Glutamatergic neuron (in vitro differentiated cells): ENCODE measurements around the gene THSD7B. TPM values are rescaled to one million over a fixed set of nuclear protein-coding genes. Genes with fewer than 3 reads are reported as not detected.

Experiments used
- DNase-seq: peaks from one replicate; pipeline ENCODE4 v3.0.0; 2022
- H3K27ac Mint-ChIP-seq: one replicate; pipeline ENCODE4 v1.8.0; 2020; ENCODE audit warnings: mild to moderate bottlenecking, mixed read lengths, inconsistent platforms; ENCODE audit not compliant: unreplicated experiment
- H3K27me3 Mint-ChIP-seq: one replicate; pipeline ENCODE4 v1.8.0; 2020; ENCODE audit warnings: mild to moderate bottlenecking, moderate library complexity, mixed read lengths, inconsistent platforms; ENCODE audit not compliant: unreplicated experiment
- H3K36me3 Mint-ChIP-seq: one replicate; pipeline ENCODE4 v1.8.0; 2020; ENCODE audit warnings: mild to moderate bottlenecking, mixed read lengths, inconsistent platforms; ENCODE audit not compliant: unreplicated experiment
- H3K4me1 Mint-ChIP-seq: one replicate; pipeline ENCODE4 v1.8.0; 2020; ENCODE audit warnings: mild to moderate bottlenecking, low read depth, mixed read lengths, inconsistent platforms; ENCODE audit not compliant: unreplicated experiment
- H3K4me3 Mint-ChIP-seq: one replicate; pipeline ENCODE4 v1.8.0; 2020; ENCODE audit warnings: mild to moderate bottlenecking, mixed read lengths, inconsistent platforms; ENCODE audit not compliant: unreplicated experiment
- H3K9me3 Mint-ChIP-seq: one replicate; pipeline ENCODE4 v1.8.0; 2020; ENCODE audit warnings: mild to moderate bottlenecking, moderate library complexity, mixed read lengths, inconsistent platforms; ENCODE audit not compliant: unreplicated experiment
- total RNA-seq: library from RNA; stranded (reverse); fragmentation: NEBNext Ultra II Directional; extraction: Animal tissue kit (Norgen Biotek cat#: 25700); gene quantifications from one replicate; pipeline ENCODE4 v1.2.1, GENCODE V29; 2021; ENCODE audit not compliant: unreplicated experiment
- TF ChIP-seq, protein P1 (sequence below): fragments of 200-600 bp; sonication (generic); IDR thresholded peaks from one replicate; pipeline ENCODE4 v1.5.0; 2021; ENCODE audit not compliant: partially characterized antibody, unreplicated experiment

The THSD7B gene
- total RNA-seq, 1 donor from 2014 or later: 182 TPM

DNA sequence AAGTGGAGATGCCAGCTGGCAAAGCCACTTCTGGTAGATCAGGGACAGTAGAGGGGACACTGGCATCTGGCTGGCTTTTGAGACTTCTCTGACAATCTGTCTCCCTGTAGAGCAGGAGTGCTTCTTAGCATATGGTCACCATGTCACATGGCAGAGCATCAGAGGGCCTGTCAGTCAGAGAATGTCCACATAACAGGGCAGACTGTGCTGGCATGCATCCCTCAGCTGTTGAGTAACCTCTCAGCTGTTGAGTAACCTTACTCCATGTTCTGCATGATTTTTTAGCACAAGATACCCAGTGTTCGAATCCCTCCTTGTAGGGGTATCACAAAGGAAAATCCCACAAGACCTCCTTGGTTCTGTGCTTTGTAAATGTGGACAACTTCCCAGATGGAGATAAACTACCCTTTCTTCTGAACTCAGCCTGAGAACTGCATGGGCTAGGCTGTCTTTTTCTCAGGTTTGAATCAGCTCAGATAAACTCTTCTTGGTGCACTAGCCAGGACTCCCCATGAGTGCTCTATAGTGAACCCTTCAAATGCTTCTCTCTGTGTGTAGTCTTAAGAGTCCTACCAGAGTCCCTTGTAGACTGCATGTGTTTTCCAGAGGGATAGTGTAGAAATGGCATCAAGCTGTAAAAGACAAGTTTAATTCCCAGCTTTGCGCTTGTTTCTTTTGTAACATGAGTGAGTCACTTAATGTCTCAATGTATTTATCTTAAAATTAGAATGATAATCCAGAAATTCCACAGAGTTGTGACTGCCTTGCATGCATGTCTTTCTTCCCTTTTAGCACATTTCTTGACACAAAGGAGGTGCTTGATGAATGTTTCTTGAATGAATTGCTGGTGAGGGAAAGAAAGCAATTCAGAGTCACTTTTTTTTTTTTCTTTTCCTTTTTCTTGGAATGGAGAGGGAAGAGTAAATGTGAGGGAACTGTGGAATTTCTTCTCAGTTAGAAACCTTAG, 756.6 kb downstream of the THSD7B start:
- H3K36me3 Mint-ChIP-seq: no peaks in the 10 kb centered on the region
- peaks cover 21% of the 10 kb centered on the region for H3K4me1 Mint-ChIP-seq
- peaks cover 4% of the 10 kb centered on the region for H3K27me3 Mint-ChIP-seq
- TF ChIP-seq, protein P1, sequence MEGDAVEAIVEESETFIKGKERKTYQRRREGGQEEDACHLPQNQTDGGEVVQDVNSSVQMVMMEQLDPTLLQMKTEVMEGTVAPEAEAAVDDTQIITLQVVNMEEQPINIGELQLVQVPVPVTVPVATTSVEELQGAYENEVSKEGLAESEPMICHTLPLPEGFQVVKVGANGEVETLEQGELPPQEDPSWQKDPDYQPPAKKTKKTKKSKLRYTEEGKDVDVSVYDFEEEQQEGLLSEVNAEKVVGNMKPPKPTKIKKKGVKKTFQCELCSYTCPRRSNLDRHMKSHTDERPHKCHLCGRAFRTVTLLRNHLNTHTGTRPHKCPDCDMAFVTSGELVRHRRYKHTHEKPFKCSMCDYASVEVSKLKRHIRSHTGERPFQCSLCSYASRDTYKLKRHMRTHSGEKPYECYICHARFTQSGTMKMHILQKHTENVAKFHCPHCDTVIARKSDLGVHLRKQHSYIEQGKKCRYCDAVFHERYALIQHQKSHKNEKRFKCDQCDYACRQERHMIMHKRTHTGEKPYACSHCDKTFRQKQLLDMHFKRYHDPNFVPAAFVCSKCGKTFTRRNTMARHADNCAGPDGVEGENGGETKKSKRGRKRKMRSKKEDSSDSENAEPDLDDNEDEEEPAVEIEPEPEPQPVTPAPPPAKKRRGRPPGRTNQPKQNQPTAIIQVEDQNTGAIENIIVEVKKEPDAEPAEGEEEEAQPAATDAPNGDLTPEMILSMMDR: no peak
- peak overlapping the region; percentile 48 for H3K27ac Mint-ChIP-seq
- no peak overlapping the region for H3K4me3 Mint-ChIP-seq
- DNase-seq: no peak
- peaks cover 8% of the 10 kb centered on the region for H3K9me3 Mint-ChIP-seq

DNA sequence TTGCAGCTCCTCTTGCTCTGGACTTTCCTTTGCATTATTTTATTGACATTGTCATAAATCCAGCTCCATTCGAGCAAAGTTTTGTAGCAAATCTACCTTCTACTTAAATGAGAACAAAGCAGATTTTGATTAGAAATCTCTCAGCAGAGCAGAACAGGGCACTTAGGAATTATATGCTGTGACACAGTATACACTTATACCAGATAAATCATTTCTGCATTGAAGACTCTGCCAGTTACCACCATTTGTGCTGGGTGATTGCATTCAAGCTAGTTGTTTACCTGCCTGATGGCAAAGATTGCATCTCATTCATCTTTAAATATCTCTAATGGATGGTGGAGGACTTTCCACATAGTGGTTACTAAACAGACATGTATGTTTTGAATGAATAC, 757.3 kb downstream of the THSD7B start:
- Mint-ChIP-seq H3K9me3 (peaks cover 8% of the 10 kb centered on the region), H3K27me3 (peaks cover 4% of the 10 kb centered on the region), H3K4me1 (peaks cover 21% of the 10 kb centered on the region), H3K27ac (no peak overlapping the region), H3K4me3 (no peak overlapping the region), H3K36me3 (no peaks in the 10 kb centered on the region)
- TF ChIP-seq, protein P1: no peak
- no peak for DNase-seq

DNA sequence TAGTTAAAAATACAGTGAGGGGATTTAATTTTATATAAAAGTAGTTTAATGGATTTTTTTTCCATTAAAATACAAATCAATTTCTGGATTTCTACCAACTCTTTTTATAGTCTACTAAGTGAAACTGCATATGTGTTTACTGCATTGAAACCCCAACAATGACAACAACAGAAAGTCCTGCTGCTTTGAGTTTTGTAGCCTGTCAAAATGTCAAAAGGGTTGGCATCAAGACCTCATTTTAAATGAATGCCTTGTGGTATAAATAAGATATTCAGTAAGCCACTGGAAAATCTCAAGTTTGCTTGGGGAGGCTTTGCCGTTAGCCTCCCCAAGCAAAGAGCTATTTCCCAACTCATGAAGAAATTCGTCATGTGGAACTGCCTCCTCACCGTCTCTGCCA, 758.6 kb downstream of the THSD7B start:
- H3K4me1 Mint-ChIP-seq: peaks cover 21% of the 10 kb centered on the region
- H3K9me3 Mint-ChIP-seq: peaks cover 8% of the 10 kb centered on the region
- DNase-seq: no peak

DNA sequence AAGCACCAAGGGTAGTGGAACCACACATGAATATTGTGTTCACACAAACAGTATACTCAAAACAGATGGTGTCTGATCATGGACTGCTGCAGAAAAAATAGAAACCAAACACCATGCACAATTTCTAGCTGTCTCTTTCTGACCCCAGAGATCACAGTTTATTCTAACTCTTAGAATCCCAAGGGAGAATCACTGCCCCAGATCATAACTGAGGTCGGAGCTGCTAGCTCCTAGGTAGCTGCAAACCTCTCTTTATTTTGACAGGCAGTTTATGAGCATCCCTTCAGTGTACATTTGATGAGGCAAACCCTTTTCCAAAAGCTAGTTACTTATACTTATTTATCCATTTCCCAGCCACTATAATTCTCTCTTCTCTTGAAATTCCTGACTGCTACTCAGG, 759.8 kb downstream of the THSD7B start:
- Mint-ChIP-seq H3K4me1 (peaks cover 21% of the 10 kb centered on the region), H3K9me3 (peaks cover 8% of the 10 kb centered on the region), H3K4me3 (no peak overlapping the region), H3K36me3 (no peaks in the 10 kb centered on the region), H3K27me3 (peaks cover 4% of the 10 kb centered on the region), H3K27ac (no peak overlapping the region)
- DNase-seq: no peak
- TF ChIP-seq, protein P1: no peak

More for the DNA sequence above, 758.6 kb downstream of the THSD7B start:
- H3K27me3 Mint-ChIP-seq: peaks cover 4% of the 10 kb centered on the region
- H3K27ac Mint-ChIP-seq: no peak overlapping the region
- no peaks in the 10 kb centered on the region for H3K36me3 Mint-ChIP-seq
- TF ChIP-seq, protein P1: no peak
- H3K4me3 Mint-ChIP-seq: no peak overlapping the region

DNA sequence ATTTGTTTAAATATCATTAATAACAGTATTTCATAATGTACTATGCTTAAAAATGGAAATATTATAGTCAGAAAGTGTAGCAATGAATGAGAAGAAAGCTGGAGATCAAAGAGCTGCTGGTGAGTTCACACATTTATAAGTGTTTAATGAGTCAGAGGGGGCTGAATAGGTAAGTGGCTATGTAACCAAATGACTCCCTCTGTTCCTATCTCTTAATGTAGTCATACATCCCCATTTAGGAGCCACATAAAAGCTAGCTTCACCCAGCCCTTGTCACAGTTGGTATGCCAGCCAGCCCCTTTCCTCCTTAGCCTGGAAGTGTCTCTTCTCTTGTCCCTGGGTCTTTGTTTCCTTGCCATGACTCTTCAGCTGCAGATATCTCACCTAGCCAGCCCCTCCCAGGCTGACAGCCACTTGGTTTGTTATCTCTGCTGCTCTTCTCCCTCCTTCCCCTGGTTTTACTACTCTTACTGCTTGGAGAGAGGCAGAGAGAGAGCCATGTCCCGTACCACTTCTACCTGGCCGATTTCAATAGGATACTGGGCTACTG, 760.4 kb downstream of the THSD7B start:
- Mint-ChIP-seq H3K4me1 (peaks cover 21% of the 10 kb centered on the region), H3K36me3 (no peaks in the 10 kb centered on the region), H3K4me3 (no peak overlapping the region), H3K9me3 (peaks cover 8% of the 10 kb centered on the region), H3K27me3 (peaks cover 4% of the 10 kb centered on the region), H3K27ac (no peak overlapping the region)
- DNase-seq: no peak
- TF ChIP-seq, protein P1: no peak
